ENCODE results near the gene KCNQ4. TPM values are rescaled to one million over a fixed set of nuclear protein-coding genes. Genes with fewer than 3 reads are reported as not detected.

KCNQ4 gene
- total and polyA plus RNA-seq, 2 of the 8 experiments (the other 6 are each of a cell fraction or from before 2014, with no cell fraction given) = 2.2 to 3.9 TPM

- 98% methylated on average over 3 of the region's 3 CpGs; no CpG with 5 or more reads in 1 of the 2 experiments for WGBS, 2 experiments (ENCODE audit: extremely low coverage in 1 of 2, insufficient coverage in 1 of 2, insufficient read length in 1 of 2, insufficient replicate concordance in 2 of 2, low coverage in 1 of 2, low lambda C conversion rate in 2 of 2, missing lambda C conversion rate in 1 of 2)
- H3K9ac ChIP-seq (replicated peaks in 1 of 4; ENCODE audit: extremely low read depth in 1 of 4, low read depth in 3 of 4, low read length in 3 of 4) = no peak overlapping the region
- no peaks in the 10 kb centered on the region for H3K9me3 ChIP-seq (ENCODE audit: insufficient read depth in 2 of 2, low read depth in 1 of 2, low read length in 1 of 2)
- H2BK15ac ChIP-seq (ENCODE audit: low read length) = no peak overlapping the region
- H3K18ac ChIP-seq (ENCODE audit: extremely low read depth, low read length) = no peak overlapping the region
- H2BK120ac ChIP-seq (replicated peaks; ENCODE audit: low read depth, low read length) = no peak overlapping the region
- H3K27me3 ChIP-seq (replicated peaks in 1 of 4; ENCODE audit: control insufficient read depth in 3 of 4, extremely low read depth in 1 of 4, insufficient read depth in 3 of 4, low read length in 3 of 4) = no peaks in the 10 kb centered on the region
- H3K79me2 ChIP-seq (ENCODE audit: control insufficient read depth in 1 of 2, insufficient read depth in 2 of 2, low read length in 2 of 2) = no peaks in the 10 kb centered on the region
- H4K5ac ChIP-seq (ENCODE audit: insufficient read length, low read depth, low read length) = no peak overlapping the region
- H3K79me1 ChIP-seq (ENCODE audit: low read depth, low read length) = peaks cover 7% of the 10 kb centered on the region; the same call in 1 of the 2 replicates
- H3K56ac ChIP-seq (replicated peaks; ENCODE audit: insufficient read length, low read depth, low read length) = no peak overlapping the region
- H4K91ac ChIP-seq (replicated peaks; ENCODE audit: insufficient read length, low read length) = no peak overlapping the region
- peaks cover 16 to 76% (median 59%) of the 10 kb centered on the region in 4 experiments; a peak in 7 of 8 replicates for H3K36me3 ChIP-seq (ENCODE audit: control insufficient read depth in 2 of 4, insufficient read depth in 4 of 4, low read length in 3 of 4)
- no peak overlapping the region for H3K4me2 ChIP-seq (ENCODE audit: insufficient read depth in 1 of 2, low read depth in 2 of 2, low read length in 2 of 2)
- no peak overlapping the region for H3K4ac ChIP-seq (replicated peaks; ENCODE audit: insufficient read length, low read depth, low read length)
- H3K27ac ChIP-seq (ENCODE audit: low read depth, low read length) = no peak overlapping the region
- H4K8ac ChIP-seq (ENCODE audit: extremely low read depth, insufficient read depth, low read length) = no peak overlapping the region
- H2AK5ac ChIP-seq (ENCODE audit: low read depth, low read length) = no peak overlapping the region
- H3K4me1 ChIP-seq (replicated peaks in 1 of 4; ENCODE audit: control insufficient read depth in 3 of 4, insufficient read depth in 4 of 4, low read length in 3 of 4) = no peaks in the 10 kb centered on the region
- H2BK20ac ChIP-seq (ENCODE audit: low read length) = no peak overlapping the region
- H2BK12ac ChIP-seq (ENCODE audit: low read depth, low read length) = no peak overlapping the region
- H3K23me2 ChIP-seq (ENCODE audit: low read depth, low read length) = no peaks in the 10 kb centered on the region; the same call in 1 of the 2 replicates
- FAIRE-seq (no peak), DNase-seq (ENCODE audit: low read depth in 1 of 2, low spot score in 2 of 2) (no peak)
- TF ChIP-seq HDAC6 (IDR thresholded peaks at IDR 0.05; ENCODE audit: low read depth, low read length) (no peak), RNF2 (IDR thresholded peaks at IDR 0.05; ENCODE audit: borderline replicate concordance, low read depth, low read length, missing control alignments, poor library complexity, severe bottlenecking) (no peak), E2F6 (IDR thresholded peaks at IDR 0.05) (no peak), KDM1A (IDR thresholded peaks at IDR 0.05; ENCODE audit: borderline replicate concordance, low read length) (no peak), HDAC2 (IDR thresholded peaks at IDR 0.05; ENCODE audit: borderline replicate concordance in 1 of 2, low read depth in 2 of 2, low read length in 2 of 2) (no peak), BRCA1 (IDR thresholded peaks at IDR 0.05; ENCODE audit: low read depth, low read length) (no peak), CHD1 (IDR thresholded peaks at IDR 0.05; ENCODE audit: low read depth, low read length) (no peak)
- H3K23ac ChIP-seq (ENCODE audit: insufficient read length) = no peak overlapping the region
- POLR2A ChIA-PET (ENCODE audit: partially characterized antibody) = interaction anchor here (0.7 to 3.9 kb wide), 3 partner anchors 9 to 65 kb away, joined by 3 to 14 read pairs (median 10); partner anchors contain the start of gene NFYC
- H3K14ac ChIP-seq (ENCODE audit: insufficient read length) = no peak overlapping the region
- no peak overlapping the region for H2BK5ac ChIP-seq (ENCODE audit: low read depth, low read length)
- peaks cover 4 to 5% of the 10 kb centered on the region in 2 experiments for H4K20me1 ChIP-seq (replicated peaks in 1 of 2; ENCODE audit: control insufficient read depth in 1 of 2, insufficient read depth in 2 of 2, low read length in 2 of 2)
- CTCF ChIA-PET (ENCODE audit: partially characterized antibody) = interaction anchor here (1.0 to 15.0 kb wide), 9 partner anchors 9 to 192 kb away, joined by 3 to 140 read pairs (median 4); no protein-coding TSS in a partner anchor
- no peak overlapping the region for H3K4me3 ChIP-seq (ENCODE audit: extremely low read depth in 1 of 4, insufficient read depth in 2 of 4, low read depth in 3 of 4, low read length in 4 of 4)
- H2AFZ ChIP-seq (ENCODE audit: low read length) = no peak overlapping the region
These were observed 27.1 kb upstream of the KCNQ4 start for GRCh38 chr1:40756523-40756922.
